HG02970 (cell line): Measurements from ENCODE around the gene SKAP1.
"Not testable (repeated sequence)": the region's sequence is repeated elsewhere in the genome, so short reads cannot be mapped to it uniquely, and the experiment has no call there.

Experiments used
- ATAC-seq: cut with Tn5 transposase; IDR thresholded peaks from one replicate; pipeline ENCODE4 v1.9.1; 2021; ENCODE audit warnings: mild to moderate bottlenecking, moderate library complexity, moderate number of reproducible peaks; ENCODE audit not compliant: unreplicated experiment, low FRiP score

Gene SKAP1

GRCh38 chr17:48375356-48375755 is 54.7 kb downstream of the SKAP1 start:
- no peak for ATAC-seq

- no peak for ATAC-seq
Observed at GRCh38 chr17:48374650-48375230, 55.3 kb downstream of the SKAP1 start.

- ATAC-seq = no peak
Observed at GRCh38 chr17:48373883-48374282, 56.1 kb downstream of the SKAP1 start.

GRCh38 chr17:48373130-48373830 is 56.7 kb downstream of the SKAP1 start:
- ATAC-seq = no peak

GRCh38 chr17:48368967-48369366 is 61.0 kb downstream of the SKAP1 start:
- not testable (repeated sequence) for ATAC-seq

GRCh38 chr17:48368352-48368908 is 61.6 kb downstream of the SKAP1 start:
- no peak for ATAC-seq

- ATAC-seq = no peak
Observed at GRCh38 chr17:48363161-48363560, 66.9 kb downstream of the SKAP1 start.

- not testable (repeated sequence) for ATAC-seq
Observed at GRCh38 chr17:48360861-48361633, 69.0 kb downstream of the SKAP1 start.

GRCh38 chr17:48357779-48358602 is 72.0 kb downstream of the SKAP1 start:
- no peak for ATAC-seq

GRCh38 chr17:48356866-48357265 is 73.1 kb downstream of the SKAP1 start:
- no peak for ATAC-seq

- ATAC-seq = no peak
Observed at GRCh38 chr17:48352630-48353029, 77.4 kb downstream of the SKAP1 start.

- ATAC-seq = no peak
Observed at GRCh38 chr17:48351911-48352332, 78.1 kb downstream of the SKAP1 start.

- no peak for ATAC-seq
Observed at GRCh38 chr17:48348352-48348751, 81.7 kb downstream of the SKAP1 start.

- no peak for ATAC-seq
Observed at GRCh38 chr17:48347177-48347576, 82.8 kb downstream of the SKAP1 start.

- no peak for ATAC-seq
Observed at GRCh38 chr17:48344251-48344650, 85.8 kb downstream of the SKAP1 start.

GRCh38 chr17:48340916-48341315 is 89.1 kb downstream of the SKAP1 start:
- no peak for ATAC-seq

GRCh38 chr17:48338720-48339119 is 91.3 kb downstream of the SKAP1 start:
- no peak for ATAC-seq

GRCh38 chr17:48337903-48338302 is 92.1 kb downstream of the SKAP1 start:
- ATAC-seq = not testable (repeated sequence)

- ATAC-seq = no peak
Observed at GRCh38 chr17:48336986-48337385, 93.0 kb downstream of the SKAP1 start.

- ATAC-seq = no peak
Observed at GRCh38 chr17:48335858-48336500, 94.0 kb downstream of the SKAP1 start.
